ENCODE data around the gene PARD3B. TPM values are rescaled to one million over a fixed set of nuclear protein-coding genes. Genes with fewer than 3 reads are reported as not detected.

PARD3B gene
- polyA plus RNA-seq, 3 donors = not detected

- Histone ChIP-seq H3K9me3 (replicated peaks in 1 of 2; ENCODE audit: control insufficient read depth in 1 of 2, insufficient read depth in 1 of 2, low read length in 2 of 2) (no peaks in the 10 kb centered on the region), H3K4me3 (replicated peaks in 1 of 3; ENCODE audit: low read depth in 2 of 3, low read length in 3 of 3) (no peak overlapping the region), H3K27ac (ENCODE audit: low read depth in 1 of 2, low read length in 2 of 2) (no peak overlapping the region), H3K4me1 (ENCODE audit: control insufficient read depth in 1 of 2, insufficient read depth in 2 of 2, low read length in 2 of 2) (no peaks in the 10 kb centered on the region), H3K27me3 (ENCODE audit: control insufficient read depth in 2 of 2, insufficient read depth in 2 of 2, low read length in 2 of 2) (peaks cover 10 to 15% of the 10 kb centered on the region in 2 donors), H3K79me2 (ENCODE audit: insufficient read depth, low read length) (no peaks in the 10 kb centered on the region), H3K4me2 (replicated peaks; ENCODE audit: extremely low read depth, low read length, poor library complexity, severe bottlenecking) (no peak overlapping the region), H3K9ac (ENCODE audit: insufficient read depth, low read length, poor library complexity, severe bottlenecking) (no peak overlapping the region), H4K20me1 (ENCODE audit: insufficient read depth, low read length) (no peaks in the 10 kb centered on the region), H2AFZ (ENCODE audit: insufficient read depth, low read depth, low read length, poor library complexity, severe bottlenecking) (no peak overlapping the region), H3K36me3 (replicated peaks in 1 of 2; ENCODE audit: control insufficient read depth in 1 of 2, insufficient read depth in 2 of 2, low read length in 2 of 2) (no peaks in the 10 kb centered on the region)
- H3K9me3 Mint-ChIP-seq = peaks cover 0 to 2% (median 0%) of the 10 kb centered on the region in 7 donors
- peaks cover 7% of the 10 kb centered on the region for H3K4me1 Mint-ChIP-seq
- no peak for TF ChIP-seq CTCF (IDR thresholded peaks at IDR 0.05)
- H3K27ac Mint-ChIP-seq = no peak overlapping the region
- no peak for DNase-seq
- 93% methylated on average over 7 of the region's 10 CpGs for WGBS (ENCODE audit: insufficient coverage)
- no peak overlapping the region for H3K4me3 Mint-ChIP-seq
- no peaks in the 10 kb centered on the region for H3K36me3 Mint-ChIP-seq
- intact Hi-C loops (cut with micrococcal nuclease) = no loop called here
- peaks cover 16 to 30% (median 23%) of the 10 kb centered on the region in 3 donors for H3K27me3 Mint-ChIP-seq (ENCODE audit: low read depth in 3 of 3)
Observed at GRCh38 chr2:205643391-205643885, 1098.2 kb downstream of the PARD3B start.

- WGBS (ENCODE audit: insufficient coverage) = 88% methylated on average over 3 of the region's 5 CpGs
- no peak for DNase-seq
- Mint-ChIP-seq H3K36me3 (no peaks in the 10 kb centered on the region), H3K27ac (no peak overlapping the region), H3K4me1 (peaks cover 7% of the 10 kb centered on the region), H3K4me3 (no peak overlapping the region), H3K27me3 (ENCODE audit: low read depth in 3 of 3) (peaks cover 18 to 34% (median 23%) of the 10 kb centered on the region in 3 donors), H3K9me3 (peaks cover 0 to 2% (median 0%) of the 10 kb centered on the region in 7 donors)
- Histone ChIP-seq H3K4me2 (replicated peaks; ENCODE audit: extremely low read depth, low read length, poor library complexity, severe bottlenecking) (no peak overlapping the region), H3K27ac (ENCODE audit: low read depth in 1 of 2, low read length in 2 of 2) (no peak overlapping the region), H3K79me2 (ENCODE audit: insufficient read depth, low read length) (no peaks in the 10 kb centered on the region), H3K9me3 (replicated peaks in 1 of 2; ENCODE audit: control insufficient read depth in 1 of 2, insufficient read depth in 1 of 2, low read length in 2 of 2) (no peaks in the 10 kb centered on the region), H3K4me1 (ENCODE audit: control insufficient read depth in 1 of 2, insufficient read depth in 2 of 2, low read length in 2 of 2) (no peaks in the 10 kb centered on the region), H3K4me3 (replicated peaks in 1 of 3; ENCODE audit: low read depth in 2 of 3, low read length in 3 of 3) (no peak overlapping the region), H3K27me3 (ENCODE audit: control insufficient read depth in 2 of 2, insufficient read depth in 2 of 2, low read length in 2 of 2) (peaks cover 9 to 15% of the 10 kb centered on the region in 2 donors), H2AFZ (ENCODE audit: insufficient read depth, low read depth, low read length, poor library complexity, severe bottlenecking) (no peak overlapping the region), H3K36me3 (replicated peaks in 1 of 2; ENCODE audit: control insufficient read depth in 1 of 2, insufficient read depth in 2 of 2, low read length in 2 of 2) (no peaks in the 10 kb centered on the region), H4K20me1 (ENCODE audit: insufficient read depth, low read length) (no peaks in the 10 kb centered on the region), H3K9ac (ENCODE audit: insufficient read depth, low read length, poor library complexity, severe bottlenecking) (no peak overlapping the region)
- intact Hi-C loops (cut with micrococcal nuclease) = no loop called here
- no peak for TF ChIP-seq CTCF (IDR thresholded peaks at IDR 0.05)
Observed at GRCh38 chr2:205644018-205644417, 1098.7 kb downstream of the PARD3B start.

Measured in CD14-positive monocyte (primary cell).